Activated CD8-positive, alpha-beta memory T cell treated with anti-CD3 and anti-CD28 coated beads for 1 hour (primary cell): Measurements from ENCODE around the gene COMMD3.
A peak's percentile ranks its signal among the peaks of the same experiment; 100 is the strongest.
"Not testable (repeated sequence)": the region's sequence is repeated elsewhere in the genome, so short reads cannot be mapped to it uniquely, and the experiment has no call there.

Experiments
- DNase-seq, 2 donors: peaks; one replicate each; pipeline ENCODE4 v3.0.0-alpha.2; 2020; ENCODE audit warnings: low read depth in 1 of 2; ENCODE audit errors: extremely low read depth in 1 of 2

The COMMD3 gene

DNA sequence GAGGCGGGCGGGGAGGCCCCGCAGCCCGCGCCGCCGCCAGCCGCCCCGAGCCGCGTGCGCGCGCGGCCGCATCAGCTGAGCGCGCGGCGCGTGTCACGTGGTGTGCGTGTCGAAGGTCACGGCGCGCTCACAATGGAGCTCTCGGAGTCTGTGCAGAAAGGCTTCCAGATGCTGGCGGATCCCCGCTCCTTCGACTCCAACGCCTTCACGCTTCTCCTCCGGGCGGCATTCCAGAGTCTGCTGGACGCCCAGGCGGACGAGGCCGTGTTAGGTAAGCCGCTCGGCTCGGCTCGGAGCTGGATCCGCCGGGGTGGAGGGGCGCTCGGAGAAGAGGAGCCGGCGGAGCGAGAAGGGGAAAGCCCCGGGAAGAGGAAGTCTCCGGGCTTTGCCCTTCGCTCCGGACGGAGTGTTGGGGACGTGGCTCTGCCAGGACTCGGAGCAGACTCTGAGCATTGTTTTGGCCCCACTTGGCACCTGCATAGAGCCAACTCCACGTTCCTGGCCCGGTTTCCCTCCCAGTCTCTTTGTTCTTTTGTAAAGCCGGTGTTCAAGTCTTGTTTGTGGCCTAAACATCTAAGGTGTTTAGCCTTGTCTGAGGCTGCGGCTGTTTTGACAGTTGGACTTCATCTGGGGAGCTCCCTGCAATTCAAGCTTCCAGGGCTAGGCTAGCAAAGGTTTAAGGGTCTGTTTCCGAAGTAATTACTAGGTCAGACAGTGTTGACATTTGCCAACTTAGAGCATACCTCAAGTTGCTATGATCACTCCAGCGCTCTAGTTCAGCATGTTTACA lies at the start of gene COMMD3:
Gene COMMD3 (plus strand): TSS at position 103 of the 790 bp plus-strand sequence. CDS start 30 bp downstream, at position 133.
- peak in 1 of 2 donors; percentile 71 for DNase-seq

DNA sequence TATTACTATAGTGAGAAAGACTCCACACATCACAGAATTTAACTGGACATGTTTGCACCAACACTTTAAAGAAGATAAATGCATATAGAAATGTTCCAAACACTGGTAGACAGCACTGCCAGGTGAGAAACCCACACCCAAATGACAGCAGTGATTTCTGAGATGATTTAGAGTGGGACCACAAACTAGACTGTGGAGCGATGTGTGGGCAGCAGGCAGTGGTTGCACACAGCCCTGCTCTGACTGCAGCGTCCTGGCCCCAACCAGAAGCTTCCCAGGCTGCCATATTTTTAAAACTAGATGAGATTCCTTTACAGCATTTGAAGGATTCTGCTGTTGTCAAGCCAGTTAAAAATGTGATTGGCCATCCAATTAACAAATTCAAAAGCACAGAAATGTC lies 47.7 kb upstream of the COMMD3 start:
- no peak for DNase-seq

DNA sequence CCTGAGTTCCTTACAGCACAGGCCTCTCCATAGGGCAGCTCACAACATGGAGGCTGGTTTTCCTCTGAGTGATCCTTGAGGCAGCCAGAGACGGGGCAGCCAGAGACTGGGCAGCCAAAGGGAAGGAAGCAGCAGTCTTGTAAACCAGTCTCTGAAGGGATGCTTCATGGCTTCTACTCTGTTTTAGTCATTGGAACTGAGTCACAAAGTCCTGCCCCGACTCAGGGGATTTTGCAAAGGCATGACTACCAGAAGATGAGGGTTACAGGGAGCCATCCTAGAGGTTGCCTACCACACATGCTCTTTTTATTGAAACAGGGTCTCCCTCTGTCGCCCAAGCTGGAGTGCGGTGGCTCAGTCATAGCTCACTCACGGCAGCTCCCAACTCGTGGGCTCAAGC lies 44.4 kb upstream of the COMMD3 start:
- no peak for DNase-seq

DNA sequence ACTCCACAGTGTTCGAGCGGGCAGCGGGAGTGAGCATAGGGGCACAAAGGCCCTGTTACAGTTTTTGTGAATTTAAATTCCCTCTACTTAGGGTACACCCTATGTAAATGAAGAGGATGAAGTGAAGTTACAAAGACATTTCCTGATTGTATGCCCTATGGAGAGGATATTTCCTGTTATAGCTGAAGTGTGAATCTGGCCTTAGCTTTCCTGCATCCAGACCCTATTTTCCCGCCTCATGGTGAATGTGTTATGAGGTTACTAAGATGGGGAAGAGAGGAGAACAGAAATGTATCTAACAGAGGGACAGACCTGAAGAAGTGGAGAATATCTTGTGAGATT lies 37.8 kb upstream of the COMMD3 start:
- DNase-seq: no peak

DNA sequence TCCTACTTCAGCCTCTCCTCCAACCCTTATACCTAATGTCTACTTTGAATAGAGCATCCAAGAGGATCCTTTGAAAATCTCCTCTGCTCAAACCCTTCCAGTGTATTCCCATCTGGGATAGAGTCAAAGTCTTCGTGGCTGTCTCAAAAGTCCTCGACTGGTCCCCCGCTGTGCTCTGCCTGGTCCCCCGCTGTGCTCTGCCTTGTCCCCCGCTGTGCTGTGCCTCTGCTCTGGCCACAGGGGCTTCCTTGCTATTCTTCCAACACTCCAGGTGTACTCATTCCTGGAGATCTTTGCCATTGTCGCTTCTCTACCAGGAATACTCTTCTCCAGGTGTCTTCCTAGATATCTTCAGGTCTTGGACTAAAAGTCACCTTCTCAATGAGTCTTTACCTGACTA lies 36.1 kb upstream of the COMMD3 start:
- DNase-seq: no peak

DNA sequence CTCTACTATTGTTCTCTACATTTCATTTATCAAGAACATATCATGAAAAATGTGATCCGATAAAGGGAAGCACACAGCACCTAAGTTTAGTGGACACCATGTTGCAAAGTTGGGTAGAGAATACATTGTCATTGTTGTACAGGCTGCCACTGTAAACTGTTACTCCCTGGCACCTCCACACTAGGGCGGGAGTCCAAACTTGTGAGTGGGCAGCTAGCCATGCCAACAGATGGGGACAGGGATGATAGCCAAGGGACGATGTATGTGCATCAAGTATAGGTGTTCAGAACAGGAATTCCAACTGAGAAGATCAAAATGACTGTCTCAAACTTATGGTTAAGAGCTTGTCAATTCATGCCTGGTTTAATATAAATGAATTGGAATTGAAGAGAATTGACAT lies 31.1 kb upstream of the COMMD3 start:
- DNase-seq: no peak

DNA sequence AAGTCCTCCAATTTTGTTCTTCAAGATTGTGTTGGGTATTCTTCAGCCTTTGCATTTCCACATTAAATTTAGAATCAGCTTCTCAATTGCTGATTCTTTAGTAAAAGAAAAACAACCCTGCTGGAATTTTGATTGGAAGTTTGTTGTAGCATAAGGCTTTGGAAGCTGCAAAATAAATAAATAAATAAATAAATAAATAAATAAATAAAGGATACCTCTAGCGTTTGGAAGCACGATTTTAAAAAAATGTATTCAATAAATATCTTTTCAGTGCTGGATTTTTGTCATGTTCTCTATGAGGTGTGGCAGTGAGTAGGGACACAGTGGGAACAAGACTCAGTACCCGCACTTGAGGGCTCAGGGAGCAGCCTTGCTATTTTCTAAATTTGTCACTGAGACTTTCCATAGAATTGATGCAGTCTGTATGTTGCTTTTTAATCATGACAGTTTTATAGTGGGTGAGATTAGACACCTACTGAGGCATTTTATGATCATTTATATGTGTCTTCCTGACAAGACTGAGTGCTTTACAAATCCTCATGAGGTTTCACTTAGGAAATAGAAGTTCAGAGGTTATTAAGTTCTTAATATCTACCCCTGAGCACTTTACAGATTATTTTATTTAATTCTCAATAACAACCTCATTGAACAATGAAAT lies 22.3 kb upstream of the COMMD3 start:
- DNase-seq: no peak

DNA sequence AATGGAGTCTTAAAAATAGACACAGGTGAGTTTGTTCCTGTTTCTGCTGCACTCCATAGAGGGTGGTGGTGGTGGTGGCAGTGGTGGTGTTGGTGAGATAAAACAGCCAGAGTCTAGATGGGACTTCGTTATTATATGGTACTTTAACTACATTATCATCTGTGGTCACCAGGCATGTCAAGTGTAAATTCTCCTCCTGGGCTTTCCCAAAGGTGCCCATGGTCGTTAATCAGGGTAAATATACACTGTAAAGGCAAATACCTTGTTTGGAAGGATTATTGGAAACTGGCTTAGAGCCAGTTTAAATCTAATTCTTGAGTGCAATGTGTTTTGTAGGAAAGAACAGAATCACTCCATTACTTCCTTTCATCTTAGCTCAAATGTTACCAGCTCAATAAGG lies 21.5 kb upstream of the COMMD3 start:
- DNase-seq: no peak

DNA sequence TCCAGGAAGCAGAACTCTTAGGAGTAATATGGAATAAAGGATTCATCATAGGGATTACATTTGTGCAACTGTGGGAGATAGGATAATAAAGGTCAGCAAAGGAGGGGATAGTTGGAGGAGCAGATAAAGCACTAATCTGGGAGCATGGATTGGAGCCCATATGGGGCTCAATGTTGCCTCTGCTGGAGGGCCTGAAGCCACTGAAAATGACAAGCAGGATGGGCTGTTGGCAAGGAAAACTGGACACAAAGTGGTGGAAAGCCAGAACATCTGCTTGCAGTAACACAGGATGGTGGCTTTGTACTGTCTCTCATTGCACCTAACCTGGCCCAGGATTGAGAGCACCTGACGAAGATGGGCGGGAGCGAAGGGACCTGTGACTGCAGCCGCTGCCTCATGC lies 15.0 kb upstream of the COMMD3 start:
- no peak for DNase-seq

DNA sequence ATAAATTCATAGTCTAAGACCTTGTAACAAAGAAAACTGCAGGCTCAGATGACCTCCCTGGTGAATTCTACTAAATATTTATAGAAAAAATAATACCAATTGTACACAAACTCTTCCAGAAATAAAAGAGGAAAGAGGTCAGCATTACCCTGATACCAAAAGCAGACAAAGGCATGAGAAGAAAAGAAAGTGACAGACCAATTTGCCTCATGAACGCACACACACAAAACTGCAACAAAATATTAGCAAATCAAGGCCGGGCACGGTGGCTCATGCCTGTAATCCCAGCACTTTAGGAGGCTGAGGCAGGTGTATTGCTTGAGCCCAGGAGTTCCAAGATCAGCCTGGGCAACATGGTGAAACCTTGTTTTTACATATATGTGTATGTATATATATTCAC lies 12.7 kb upstream of the COMMD3 start:
- DNase-seq: no peak

DNA sequence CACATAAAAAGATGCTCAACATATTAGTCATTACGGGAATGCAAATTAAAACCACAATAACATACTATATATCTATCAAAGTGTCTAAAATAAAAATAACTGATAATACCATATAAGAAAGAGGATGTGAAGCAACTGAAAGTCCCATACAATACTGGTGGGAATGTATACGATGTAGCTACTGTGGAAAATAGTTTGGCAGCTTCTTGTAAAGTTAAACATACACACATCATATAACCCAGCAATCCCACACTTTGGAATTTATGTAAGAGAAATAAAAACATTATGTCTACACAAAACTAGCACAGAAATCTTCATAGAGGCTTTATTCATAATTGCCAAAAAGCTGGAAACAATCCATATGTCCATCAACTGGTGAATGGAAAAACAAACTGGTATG lies 10.5 kb upstream of the COMMD3 start:
- no peak for DNase-seq

DNA sequence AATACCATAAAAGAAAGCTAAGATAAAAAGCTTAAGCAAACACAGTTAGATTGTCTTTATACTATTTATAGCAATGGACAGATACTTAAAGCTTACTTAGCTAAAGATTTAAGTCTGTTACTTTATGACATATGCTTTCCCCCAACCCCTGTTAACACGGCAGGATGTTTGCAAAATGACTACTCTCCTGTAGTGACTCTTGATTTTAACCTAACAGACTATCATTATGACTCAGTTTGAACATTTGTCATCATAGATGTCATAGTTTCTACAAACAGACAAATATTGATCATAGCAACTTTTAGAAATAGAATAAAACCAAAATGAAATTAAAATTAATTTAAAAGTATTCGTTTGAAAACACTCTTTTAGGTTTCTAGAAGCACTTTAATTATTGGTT lies 7.8 kb upstream of the COMMD3 start:
- no peak for DNase-seq

DNA sequence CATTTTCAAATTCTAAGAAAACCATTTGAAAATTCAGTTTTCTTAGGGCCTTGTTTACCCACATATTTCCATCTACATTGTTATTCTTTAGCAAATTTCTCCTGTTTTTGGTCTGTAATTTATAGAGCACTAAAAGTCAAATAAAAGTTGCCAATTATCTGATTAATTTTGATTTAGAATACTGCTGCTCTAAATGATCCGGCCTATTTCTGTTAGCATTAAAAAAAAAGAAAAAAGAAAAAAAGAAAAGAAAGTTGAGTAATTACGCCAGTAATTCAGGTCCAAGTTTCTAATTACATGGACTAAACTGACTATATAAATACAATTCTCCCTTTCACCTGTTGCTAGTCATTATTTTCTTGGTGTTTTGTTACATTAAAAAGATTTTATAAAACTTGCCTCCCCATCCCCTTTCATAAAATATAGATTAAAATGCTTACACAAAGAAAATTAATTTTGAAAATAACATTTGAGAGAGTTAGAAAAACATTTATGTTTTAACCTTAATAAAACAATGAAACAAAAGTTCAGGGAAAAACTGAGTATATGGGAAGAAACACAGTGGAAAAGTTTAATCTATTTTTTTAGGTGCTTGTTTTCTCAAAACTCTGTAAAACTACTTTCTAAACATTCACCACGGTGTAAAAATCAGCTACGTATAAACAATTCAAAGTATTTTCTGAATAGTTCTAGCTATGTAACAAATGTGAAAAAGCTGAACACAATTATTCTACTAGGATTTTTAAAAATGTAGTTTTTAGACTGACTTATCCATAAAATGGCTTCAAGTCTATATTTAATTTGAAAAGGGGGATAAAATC lies 6.8 kb upstream of the COMMD3 start:
- no peak for DNase-seq

DNA sequence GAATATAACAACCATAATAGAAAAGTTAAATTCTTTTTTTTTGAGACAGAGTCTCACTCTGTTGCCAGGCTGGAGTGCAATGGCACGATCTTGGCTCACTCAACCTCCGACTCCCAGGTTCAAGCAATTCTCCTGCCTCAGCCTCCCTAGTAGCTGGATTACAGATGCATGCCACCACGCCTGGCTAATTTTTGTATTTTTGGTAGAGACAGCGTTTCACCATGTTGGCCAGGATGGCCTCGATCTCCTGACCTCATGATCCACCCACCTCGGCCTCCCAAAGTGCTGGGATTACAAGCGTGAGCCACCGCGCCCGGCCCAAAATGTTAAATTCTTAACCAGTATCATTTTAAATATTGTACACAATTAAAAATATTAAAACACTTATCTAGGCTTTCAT lies 6.2 kb upstream of the COMMD3 start:
- not testable (repeated sequence) for DNase-seq

DNA sequence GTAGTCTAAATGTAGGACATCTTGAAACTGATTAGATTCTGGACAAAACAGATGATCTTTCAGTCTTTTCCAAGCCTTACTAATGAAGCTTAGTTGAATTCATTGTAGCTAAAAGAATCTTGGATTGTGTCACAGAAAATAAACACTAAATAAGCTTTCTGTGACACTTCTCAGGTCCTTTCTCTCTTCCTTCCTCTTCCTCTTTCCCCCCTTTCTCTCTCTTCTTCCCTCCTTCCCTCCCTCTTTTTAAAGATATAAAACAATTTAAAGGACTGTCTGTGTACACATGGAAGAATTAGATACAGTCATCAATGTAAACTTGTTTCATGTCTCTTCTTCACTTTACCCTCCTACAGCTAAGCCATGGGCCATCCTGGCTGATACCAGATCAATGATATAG lies 5.3 kb upstream of the COMMD3 start:
- no peak for DNase-seq

DNA sequence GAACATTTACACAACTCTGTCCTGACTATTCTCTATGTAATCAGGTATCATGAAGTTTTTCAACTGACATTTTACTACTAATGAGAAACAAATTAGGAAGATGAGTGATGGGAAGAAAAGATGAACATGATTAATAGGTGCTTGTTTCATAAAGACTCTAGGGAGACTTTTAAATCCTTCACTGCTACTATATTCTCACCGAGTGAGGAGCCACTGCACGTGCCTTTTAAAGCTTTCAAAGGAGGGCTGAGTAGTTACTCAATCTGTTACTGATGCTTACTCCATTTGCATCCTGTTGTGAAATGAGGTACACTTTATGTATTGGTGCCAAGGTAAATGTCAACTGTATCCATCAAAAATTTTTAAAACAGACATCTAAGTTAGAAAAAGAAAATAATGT lies 1.3 kb upstream of the COMMD3 start:
- DNase-seq: no peak

DNA sequence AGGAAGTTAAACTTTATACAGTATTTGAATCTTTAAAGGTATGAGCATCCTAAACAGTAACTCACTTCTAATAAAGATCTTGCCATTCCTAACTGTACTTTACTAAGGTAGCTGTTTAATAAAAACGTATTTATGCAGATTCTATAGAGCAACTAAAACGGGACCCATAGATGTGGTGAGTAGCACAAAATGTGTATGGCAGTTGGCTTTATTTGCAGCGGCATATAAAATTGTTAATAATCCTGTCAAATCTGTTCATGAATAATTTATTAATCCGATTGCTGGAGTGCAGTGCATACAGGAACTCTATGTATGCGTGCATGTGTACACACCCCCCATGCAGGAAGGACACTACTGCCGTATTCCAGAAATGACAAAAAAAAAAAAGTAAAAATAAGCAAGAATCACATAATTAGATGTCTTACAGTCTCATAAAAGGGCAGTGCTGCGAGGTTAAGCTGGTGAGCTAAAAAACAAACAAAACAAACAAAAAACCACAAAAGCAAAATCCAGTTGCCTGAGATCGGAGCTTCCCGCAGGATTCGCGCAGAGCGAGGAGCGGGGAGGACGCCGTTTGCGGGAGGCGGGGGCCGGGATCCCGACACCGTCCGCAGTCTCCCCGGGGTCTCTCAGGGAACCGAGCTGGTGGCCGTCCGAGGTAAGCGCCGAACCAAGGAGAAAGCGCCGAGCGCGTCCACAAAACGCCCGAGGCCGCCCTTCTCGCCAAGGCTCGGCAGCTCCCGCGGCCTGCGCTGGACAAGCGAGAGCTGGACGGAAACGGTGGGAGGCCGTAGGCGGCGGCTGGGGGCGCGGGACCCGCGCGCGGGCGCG lies 518 bp upstream of the COMMD3 start:
- no peak for DNase-seq

DNA sequence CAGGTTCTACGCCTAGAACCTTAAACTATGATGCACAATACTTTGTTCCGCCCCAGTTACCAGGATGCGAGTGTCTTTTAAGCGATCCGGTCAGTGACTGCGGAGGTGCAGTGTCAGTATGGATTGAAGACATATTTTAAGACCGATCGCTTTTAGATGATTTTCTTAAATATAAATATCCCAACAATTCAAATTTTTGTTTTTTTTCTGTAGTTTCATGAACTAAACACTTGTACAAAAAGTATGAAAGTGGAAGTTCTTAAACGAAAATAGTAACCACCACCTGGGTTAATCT lies 835 bp downstream of the COMMD3 start:
- DNase-seq: no peak

DNA sequence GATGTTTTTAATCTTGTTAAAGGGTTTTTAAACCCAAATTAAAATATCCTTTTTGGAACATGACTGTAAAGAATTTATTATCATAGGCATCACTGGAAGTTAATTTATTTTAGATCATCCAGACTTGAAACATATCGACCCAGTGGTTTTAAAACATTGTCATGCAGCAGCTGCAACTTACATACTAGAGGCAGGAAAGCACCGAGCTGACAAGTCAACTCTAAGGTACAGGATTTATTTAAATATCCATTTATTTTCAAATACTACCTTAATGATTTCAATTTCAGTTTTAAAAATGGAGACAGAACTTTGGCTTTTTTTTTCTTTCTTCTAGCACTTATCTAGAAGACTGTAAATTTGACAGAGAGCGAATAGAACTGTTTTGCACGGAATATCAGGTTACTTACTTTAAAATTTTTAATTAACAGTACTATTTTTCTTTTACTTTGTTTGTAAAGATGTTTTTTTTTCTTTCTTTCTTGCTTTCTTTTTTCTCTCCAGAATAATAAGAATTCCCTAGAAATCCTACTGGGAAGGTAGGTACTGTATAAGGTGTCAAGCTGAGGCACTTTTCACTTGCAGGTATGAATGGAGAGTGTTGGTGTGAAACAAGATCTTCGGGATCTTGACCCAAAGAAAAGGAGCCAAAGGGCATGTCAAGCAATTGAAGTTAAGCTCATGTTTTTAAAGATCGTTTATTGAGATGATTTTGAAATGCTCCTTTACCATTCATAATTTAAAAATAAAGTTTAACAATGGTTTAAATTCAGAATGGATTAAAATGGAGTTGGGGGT lies 1.8 kb downstream of the COMMD3 start:
- DNase-seq: no peak

DNA sequence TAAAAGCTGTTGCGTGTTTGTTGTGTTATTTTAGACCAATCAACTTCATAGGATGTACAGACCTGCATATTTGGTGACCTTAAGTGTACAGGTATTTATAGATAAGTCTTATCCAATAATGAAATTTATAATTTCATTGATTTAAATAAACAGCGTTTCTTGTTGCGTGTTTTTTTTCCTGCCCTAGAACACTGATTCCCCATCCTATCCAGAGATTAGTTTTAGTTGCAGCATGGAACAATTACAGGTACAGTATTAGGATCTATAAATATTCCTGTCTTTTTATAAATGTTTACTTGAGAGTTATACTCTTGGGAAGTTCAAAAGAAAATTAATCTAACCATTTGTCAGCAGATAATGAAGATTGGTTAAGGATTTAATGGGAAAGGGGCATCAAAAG lies 2.6 kb downstream of the COMMD3 start:
- no peak for DNase-seq
